HG03378 (cell line): ENCODE data around the gene AJAP1.

Source experiments
- ATAC-seq: cut with Tn5 transposase; IDR thresholded peaks from one replicate; pipeline ENCODE4 v1.9.1; 2021; ENCODE audit warnings: mild to moderate bottlenecking, moderate library complexity; ENCODE audit not compliant: unreplicated experiment

AJAP1 gene

GRCh38 chr1:4628992-4629391, 25.4 kb upstream of the AJAP1 start:
- ATAC-seq, result no peak

GRCh38 chr1:4630561-4630960, 23.8 kb upstream of the AJAP1 start:
- ATAC-seq, result no peak

- no peak for ATAC-seq
Measured at GRCh38 chr1:4631321-4631720, 23.1 kb upstream of the AJAP1 start.

- ATAC-seq, result no peak
Measured at GRCh38 chr1:4633346-4633745, 21.1 kb upstream of the AJAP1 start.

- ATAC-seq, result no peak
Measured at GRCh38 chr1:4634156-4634792, 20.1 kb upstream of the AJAP1 start.

- no peak for ATAC-seq
Measured at GRCh38 chr1:4634793-4635406, 19.5 kb upstream of the AJAP1 start.

- no peak for ATAC-seq
Measured at GRCh38 chr1:4636186-4636585, 18.2 kb upstream of the AJAP1 start.

GRCh38 chr1:4636644-4637380, 17.6 kb upstream of the AJAP1 start:
- ATAC-seq, result no peak

GRCh38 chr1:4637616-4638344, 16.6 kb upstream of the AJAP1 start:
- ATAC-seq, result no peak

- no peak for ATAC-seq
Measured at GRCh38 chr1:4638345-4638729, 16.1 kb upstream of the AJAP1 start.

GRCh38 chr1:4640931-4641330, 13.5 kb upstream of the AJAP1 start:
- no peak for ATAC-seq

- no peak for ATAC-seq
Measured at GRCh38 chr1:4647391-4647790, 7.0 kb upstream of the AJAP1 start.

- no peak for ATAC-seq
Measured at GRCh38 chr1:4648657-4649056, 5.8 kb upstream of the AJAP1 start.

- ATAC-seq, result no peak
Measured at GRCh38 chr1:4650481-4650880, 3.9 kb upstream of the AJAP1 start.

- ATAC-seq, result no peak
Measured at GRCh38 chr1:4650981-4651380, 3.4 kb upstream of the AJAP1 start.

GRCh38 chr1:4652631-4653327, 1.6 kb upstream of the AJAP1 start:
- no peak for ATAC-seq

- no peak for ATAC-seq
Measured at GRCh38 chr1:4653328-4653660, 1.1 kb upstream of the AJAP1 start.

- ATAC-seq, result no peak
Measured at GRCh38 chr1:4654764-4655673, 610 bp downstream of the AJAP1 start.

GRCh38 chr1:4655674-4656532, 1.5 kb downstream of the AJAP1 start:
- no peak for ATAC-seq
